Erythroblast (primary cell): ENCODE results near the gene DDOST.

Experiments used
- GATA1 ChIP-seq: IDR thresholded peaks from 2 replicates; pipeline ENCODE4 v1.6.1; 2011; ENCODE audit warnings: low read depth, mild to moderate bottlenecking, control low read depth, low read length, moderate library complexity
- POLR2A ChIP-seq: IDR thresholded peaks from 2 replicates; pipeline ENCODE4 v1.6.1; 2011; ENCODE audit warnings: mild to moderate bottlenecking, low read length

- TF ChIP-seq POLR2A (no peak), GATA1 (no peak)
Observed at GRCh38 chr1:20701446-20701845, 40.3 kb upstream of the DDOST start.
